H4 (cell line): ENCODE measurements around the gene SYNJ2. TPM values are rescaled to one million over a fixed set of nuclear protein-coding genes. Genes with fewer than 3 reads are reported as not detected.

Experiments
- DNase-seq: peaks from one replicate; pipeline ENCODE4 v3.0.0-alpha.2; 2015; ENCODE audit warnings: low spot score
- total RNA-seq: library from RNA; depleted of rRNA; stranded (reverse); fragments of >200 nt; shearing (Covaris generic); gene quantifications from 2 replicates; pipeline ENCODE4 v1.2.3, GENCODE V29; 2014

The SYNJ2 gene
- total RNA-seq, 1 experiment from 2014 or later: 20.6 TPM

DNA sequence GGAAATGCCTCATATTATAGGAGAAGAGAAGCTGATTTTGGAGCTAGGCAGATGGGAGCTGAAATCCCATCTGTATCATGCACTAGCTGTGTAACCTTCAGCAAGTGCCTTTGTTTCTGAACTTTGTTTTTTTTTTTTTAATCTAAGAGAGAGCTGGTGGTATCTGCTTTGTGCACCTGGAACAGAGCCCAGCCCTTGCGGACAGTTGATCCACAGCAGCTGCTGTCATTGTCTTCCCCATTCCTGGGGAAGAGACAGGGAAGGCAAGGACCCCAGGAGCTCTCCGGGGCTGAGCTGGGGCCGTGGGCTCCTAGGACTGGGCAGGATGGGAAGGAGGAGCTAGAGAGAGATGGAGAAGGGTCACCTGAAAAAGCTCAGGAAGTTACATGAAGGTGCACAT, 92.1 kb downstream of the SYNJ2 start:
- DNase-seq: no peak

- no peak for DNase-seq
Measured at GRCh38 chr6:158076548-158076947, 94.9 kb downstream of the SYNJ2 start.

GRCh38 chr6:158077676-158078075, 96.0 kb downstream of the SYNJ2 start:
- no peak for DNase-seq

- no peak for DNase-seq
Measured at GRCh38 chr6:158078320-158078719, 96.7 kb downstream of the SYNJ2 start.

DNA sequence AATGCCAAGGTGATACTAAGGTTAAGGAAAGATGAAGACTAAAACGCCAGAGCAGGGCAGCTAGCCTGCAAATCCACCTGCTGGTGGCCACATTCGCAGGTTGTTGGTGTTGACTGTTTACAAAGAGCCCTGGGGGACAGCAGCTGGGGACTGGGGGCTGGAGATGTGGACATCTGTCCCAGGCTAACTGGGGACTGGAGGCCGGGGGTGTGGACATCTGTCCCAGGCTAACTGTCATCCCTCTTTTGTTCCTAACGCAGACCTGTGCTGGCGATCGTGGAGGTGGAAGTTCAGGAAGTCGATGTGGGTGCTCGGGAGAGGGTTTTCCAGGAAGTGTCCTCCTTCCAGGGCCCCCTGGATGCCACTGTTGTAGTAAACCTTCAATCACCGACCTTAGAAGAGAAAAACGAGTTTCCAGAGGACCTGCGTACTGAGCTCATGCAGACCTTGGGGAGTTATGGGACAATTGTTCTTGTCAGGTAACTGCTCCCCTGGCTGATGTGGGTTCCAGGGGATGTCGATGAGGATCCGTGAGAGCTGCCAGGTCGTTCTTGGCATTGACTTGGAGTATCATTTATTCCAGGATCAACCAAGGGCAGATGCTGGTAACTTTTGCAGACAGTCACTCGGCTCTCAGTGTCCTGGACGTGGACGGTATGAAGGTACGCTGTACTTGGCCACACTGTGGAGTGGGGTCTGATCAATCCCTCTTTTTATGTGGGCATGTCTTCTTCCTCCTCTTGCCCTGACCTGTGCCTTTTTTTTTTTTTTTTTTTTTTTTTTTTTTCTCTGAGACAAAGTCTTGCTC, 99.4 kb downstream of the SYNJ2 start:
- DNase-seq: no peak

GRCh38 chr6:158081657-158081935, 99.9 kb downstream of the SYNJ2 start:
- DNase-seq: no peak

DNA sequence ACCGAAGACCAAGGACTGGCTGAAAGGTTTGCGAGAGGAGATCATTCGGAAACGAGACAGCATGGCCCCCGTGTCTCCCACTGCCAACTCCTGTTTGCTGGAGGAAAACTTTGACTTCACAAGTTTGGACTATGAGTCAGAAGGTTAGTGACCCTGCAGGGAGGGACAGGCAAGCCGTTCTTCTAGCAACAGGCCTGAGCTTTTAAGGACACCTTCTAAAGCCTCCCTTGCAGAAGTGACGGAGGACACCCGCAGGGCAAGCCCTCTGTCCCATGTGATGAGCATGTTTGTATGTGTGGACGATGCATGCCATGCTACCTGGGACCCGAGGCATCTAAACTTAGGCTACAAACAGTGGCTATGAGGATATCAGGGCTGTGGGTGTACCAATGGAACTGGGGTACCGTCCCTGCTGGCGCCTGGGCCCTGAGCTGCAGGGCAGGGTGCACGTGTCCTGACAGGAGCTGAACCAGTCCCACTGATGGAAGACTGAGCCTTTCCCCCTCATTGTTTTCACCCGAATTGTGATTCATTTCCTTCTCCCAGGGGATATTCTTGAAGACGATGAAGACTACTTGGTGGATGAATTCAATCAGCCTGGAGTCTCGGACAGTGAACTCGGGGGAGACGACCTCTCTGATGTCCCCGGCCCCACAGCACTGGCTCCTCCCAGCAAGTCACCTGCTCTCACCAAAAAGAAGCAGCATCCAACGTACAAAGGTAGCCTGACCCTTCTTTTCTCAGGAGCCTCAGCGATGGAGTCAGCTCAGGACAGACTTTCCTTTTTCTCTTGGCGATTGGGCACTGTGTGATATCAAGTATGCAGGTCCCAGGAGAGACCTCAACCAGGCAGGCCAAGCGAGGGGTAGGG, 102.0 kb downstream of the SYNJ2 start:
- DNase-seq: no peak

- no peak for DNase-seq
Measured at GRCh38 chr6:158085261-158086053, 103.8 kb downstream of the SYNJ2 start.

DNA sequence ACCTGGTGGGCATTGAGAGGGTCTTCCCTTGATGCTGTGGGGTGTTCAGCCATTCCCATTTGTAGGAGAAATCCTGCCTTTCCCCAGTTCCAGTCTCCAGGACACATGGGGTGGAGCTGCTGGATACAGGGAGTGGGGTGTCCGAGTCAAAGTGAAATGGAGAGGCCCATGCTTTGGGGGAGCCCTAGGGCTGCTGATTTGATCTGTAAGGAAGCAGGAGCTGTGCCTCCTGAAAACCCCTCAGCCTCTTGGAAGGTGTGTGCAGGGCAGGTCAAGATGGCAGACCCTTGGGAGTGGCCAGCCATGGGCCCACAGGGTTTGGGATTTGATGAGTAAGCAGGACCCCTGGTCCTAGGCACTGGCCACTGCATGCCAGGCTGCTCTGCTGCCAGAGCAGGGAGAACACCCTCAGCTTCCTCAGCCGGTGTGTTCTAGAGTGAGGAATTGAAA, 104.4 kb downstream of the SYNJ2 start:
- DNase-seq: no peak

DNA sequence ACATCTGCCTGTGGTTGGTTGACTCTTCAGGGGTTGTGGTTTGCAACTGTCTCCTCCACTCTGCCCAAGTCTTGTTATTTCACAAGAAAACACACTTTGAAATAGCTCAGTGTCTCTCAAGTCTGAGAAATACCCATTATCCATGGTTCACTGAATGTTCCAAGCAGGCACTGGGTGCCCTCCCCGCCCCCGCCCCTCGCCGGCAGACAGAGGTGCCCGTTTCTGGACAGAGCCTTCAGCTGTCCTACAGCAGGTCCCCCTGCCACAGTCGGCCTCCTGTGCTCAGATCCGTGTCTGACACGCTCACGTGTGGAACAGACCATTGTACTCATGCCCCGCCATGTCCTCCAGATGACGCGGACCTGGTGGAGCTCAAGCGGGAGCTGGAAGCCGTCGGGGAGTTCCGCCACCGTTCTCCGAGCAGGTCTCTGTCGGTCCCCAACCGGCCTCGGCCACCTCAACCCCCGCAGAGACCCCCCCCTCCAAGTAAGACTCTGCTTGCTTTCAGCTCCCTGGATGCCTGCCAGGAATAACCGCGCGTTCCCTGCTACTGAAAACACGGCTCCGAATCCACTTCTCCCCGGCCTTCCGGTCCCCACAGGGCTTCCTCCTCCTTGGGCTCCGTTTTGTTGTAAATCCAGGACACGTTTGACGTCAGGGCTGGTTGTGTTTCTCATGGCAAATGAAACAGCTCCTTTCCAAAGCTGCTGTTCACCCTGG, 105.0 kb downstream of the SYNJ2 start:
- DNase-seq: no peak

DNA sequence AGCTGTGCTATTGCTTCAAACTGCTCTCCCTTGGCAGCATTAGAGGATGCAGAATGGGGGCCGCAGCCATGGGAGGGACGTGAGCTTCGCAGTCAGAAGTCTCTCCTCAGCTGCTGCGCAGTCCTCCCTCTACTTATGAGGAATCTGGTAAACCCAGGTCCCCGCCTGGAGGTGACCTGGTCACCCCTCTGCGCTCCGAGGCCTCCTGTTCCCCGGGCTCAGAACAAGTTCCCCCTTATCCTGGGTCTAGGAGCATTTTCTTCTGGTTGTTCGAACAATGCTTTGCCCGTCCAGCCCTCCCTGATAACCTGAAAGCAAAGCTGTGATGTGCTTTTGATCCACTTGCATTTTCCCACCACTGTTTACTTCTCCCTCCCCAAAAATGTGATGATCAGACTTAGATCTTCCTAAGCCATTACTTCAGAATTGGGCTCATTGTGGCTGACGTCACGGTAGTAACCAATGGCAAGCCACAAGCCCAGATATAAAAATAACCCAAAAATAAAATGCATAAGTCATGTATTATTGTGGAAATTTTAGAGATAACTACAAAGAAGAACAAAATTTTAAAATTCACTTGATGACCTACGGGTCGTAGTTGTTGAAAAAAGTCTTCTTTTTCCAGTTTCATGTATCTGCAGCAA, 105.7 kb downstream of the SYNJ2 start:
- no peak for DNase-seq

DNA sequence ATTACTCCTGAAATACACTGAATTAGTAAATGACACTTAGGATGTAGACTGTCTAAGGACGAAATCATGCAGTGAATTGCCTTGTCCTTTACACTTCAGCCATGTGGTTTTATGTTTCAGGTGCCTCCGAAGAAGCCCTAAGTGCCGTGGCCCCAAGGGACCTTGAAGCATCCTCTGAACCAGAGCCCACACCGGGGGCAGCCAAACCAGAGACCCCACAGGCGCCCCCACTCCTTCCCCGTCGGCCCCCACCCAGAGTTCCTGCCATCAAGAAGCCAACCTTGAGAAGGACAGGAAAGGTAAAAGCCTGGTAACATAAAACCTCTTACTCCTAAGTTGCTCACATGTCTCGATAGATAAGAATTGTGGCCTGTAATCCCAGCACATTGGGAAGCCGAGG, 111.1 kb downstream of the SYNJ2 start:
- DNase-seq: no peak

- DNase-seq: no peak
Measured at GRCh38 chr6:158095031-158095430, 113.4 kb downstream of the SYNJ2 start.

GRCh38 chr6:158095671-158096070, 114.0 kb downstream of the SYNJ2 start:
- no peak for DNase-seq

DNA sequence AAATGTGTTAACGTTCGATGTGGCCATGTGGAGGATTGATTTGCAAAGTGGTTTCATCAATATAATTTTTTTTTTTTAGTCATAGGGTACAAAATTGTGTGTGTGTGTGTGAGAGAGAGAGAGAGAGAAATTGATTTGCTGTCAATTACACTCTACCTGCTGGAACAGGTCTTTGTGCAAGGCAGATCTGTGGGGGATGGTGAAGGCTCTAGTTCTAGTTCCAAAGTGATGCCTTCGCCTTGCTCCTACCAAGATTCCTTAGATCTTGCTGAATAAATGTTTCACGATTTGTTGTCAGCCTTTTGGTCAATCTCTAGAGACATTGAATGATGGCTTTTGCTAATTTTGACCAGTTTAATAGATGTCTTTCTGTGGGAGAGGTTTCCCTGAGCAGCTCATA, 121.6 kb downstream of the SYNJ2 start:
- DNase-seq: no peak

DNA sequence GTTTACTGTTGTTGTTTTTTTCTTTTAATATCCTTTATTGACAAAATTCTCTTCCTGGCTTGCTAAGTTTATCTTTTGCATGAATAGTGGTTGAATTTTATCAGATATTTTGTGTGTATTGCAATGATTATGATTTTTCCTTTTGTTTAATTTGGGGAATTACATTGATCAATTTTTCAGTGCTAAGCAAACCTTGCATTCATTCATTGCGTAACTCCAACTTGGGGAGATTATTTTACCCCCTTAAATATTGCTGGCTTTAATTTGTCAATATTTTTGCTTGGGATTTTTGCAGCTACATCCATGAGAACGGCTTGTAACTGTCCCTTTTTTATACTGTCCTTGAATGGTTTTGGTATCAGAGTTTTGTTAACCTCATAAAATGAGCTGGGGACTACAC, 123.0 kb downstream of the SYNJ2 start:
- DNase-seq: no peak

GRCh38 chr6:158109748-158110147, 128.1 kb downstream of the SYNJ2 start:
- no peak for DNase-seq

DNA sequence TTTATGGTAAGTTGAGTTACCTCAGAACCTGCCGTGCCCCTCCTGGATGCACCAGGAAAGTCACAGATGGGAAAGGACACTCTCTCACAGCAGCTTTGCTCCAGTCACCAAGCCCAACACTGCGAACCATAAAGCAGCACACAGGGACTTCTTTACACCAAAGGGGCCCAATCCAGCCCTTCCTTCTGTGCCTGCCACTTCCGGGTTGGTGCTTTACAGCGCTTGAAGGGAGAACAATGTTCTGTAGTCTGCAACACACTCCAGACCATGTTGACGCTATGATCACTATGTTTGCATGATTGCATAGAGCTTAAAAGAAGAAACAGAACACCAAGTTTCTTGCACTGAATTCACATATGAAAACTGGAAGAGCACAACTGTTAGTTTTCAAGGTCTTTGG, 129.3 kb downstream of the SYNJ2 start:
- no peak for DNase-seq

DNA sequence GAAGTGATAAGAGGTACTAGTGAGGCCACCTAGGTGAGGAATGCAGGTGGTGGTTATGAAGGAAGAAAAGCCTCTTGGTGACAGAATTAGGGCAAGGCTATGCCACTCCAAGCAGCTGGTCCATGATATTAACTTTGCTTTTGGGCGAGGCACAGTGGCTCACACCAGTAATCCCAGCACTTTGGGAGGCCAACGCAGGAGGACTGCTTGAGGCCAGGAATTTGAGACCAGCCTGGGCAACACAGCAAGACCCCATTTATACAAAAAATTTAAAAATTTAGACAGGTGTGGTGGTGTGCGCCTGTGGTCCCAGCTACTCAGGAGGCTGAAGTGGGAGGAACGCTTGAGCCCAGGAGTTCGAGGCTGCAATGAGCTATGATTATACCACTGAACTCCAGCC, 130.3 kb downstream of the SYNJ2 start:
- no peak for DNase-seq

GRCh38 chr6:158113802-158114201, 132.1 kb downstream of the SYNJ2 start:
- no peak for DNase-seq

- no peak for DNase-seq
Measured at GRCh38 chr6:158115102-158115501, 133.4 kb downstream of the SYNJ2 start.
